GM21528 (cell line): ENCODE data around the gene XBP1.
"Not testable (repeated sequence)": the region's sequence is repeated elsewhere in the genome, so short reads cannot be mapped to it uniquely, and the experiment has no call there.

Source experiments
- ATAC-seq: cut with Tn5 transposase; IDR thresholded peaks from one replicate; pipeline ENCODE4 v1.9.1; 2021; ENCODE audit warnings: mild to moderate bottlenecking, moderate library complexity; ENCODE audit not compliant: unreplicated experiment, low FRiP score

The XBP1 gene

GRCh38 chr22:28793976-28794584 lies 6.3 kb downstream of the XBP1 start:
- no peak for ATAC-seq

- ATAC-seq: peak; percentile 46
Measured at GRCh38 chr22:28792491-28793383, 7.6 kb downstream of the XBP1 start.

GRCh38 chr22:28791841-28792490 lies 8.4 kb downstream of the XBP1 start:
- ATAC-seq: peak; percentile 57

GRCh38 chr22:28791124-28791523 lies 9.2 kb downstream of the XBP1 start:
- ATAC-seq: no peak

- no peak for ATAC-seq
Measured at GRCh38 chr22:28788601-28789000, 11.8 kb downstream of the XBP1 start.

- no peak for ATAC-seq
Measured at GRCh38 chr22:28783786-28784671, 16.3 kb downstream of the XBP1 start.

- no peak for ATAC-seq
Measured at GRCh38 chr22:28780296-28780695, 20.1 kb downstream of the XBP1 start.

- no peak for ATAC-seq
Measured at GRCh38 chr22:28779833-28780232, 20.5 kb downstream of the XBP1 start.

GRCh38 chr22:28774378-28774777 lies 26.0 kb downstream of the XBP1 start:
- ATAC-seq: no peak

GRCh38 chr22:28773461-28773867 lies 26.9 kb downstream of the XBP1 start:
- peak; percentile 29 for ATAC-seq

- ATAC-seq: peak; percentile 88
Measured at GRCh38 chr22:28772633-28773460, 27.5 kb downstream of the XBP1 start, which contains the start of gene CCDC117. TSS of gene CCDC117 (plus strand) at chr22:28772695. CDS start at chr22:28772850, 155 bp downstream.

GRCh38 chr22:28771195-28771791 lies 29.1 kb downstream of the XBP1 start:
- no peak for ATAC-seq

- no peak for ATAC-seq
Measured at GRCh38 chr22:28769394-28770085, 30.8 kb downstream of the XBP1 start.

GRCh38 chr22:28768701-28769393 lies 31.5 kb downstream of the XBP1 start:
- ATAC-seq: no peak

GRCh38 chr22:28766628-28767027 lies 33.7 kb downstream of the XBP1 start:
- ATAC-seq: no peak

- not testable (repeated sequence) for ATAC-seq
Measured at GRCh38 chr22:28762000-28762399, 38.4 kb downstream of the XBP1 start.

GRCh38 chr22:28761449-28761755 lies 39.0 kb downstream of the XBP1 start:
- ATAC-seq: no peak
